Left renal cortex interstitium (tissue), 4 donors: ENCODE measurements around the gene HDGFL3. TPM values are rescaled to one million over a fixed set of nuclear protein-coding genes. Genes with fewer than 3 reads are reported as not detected.
"Not testable (repeated sequence)": the region's sequence is repeated elsewhere in the genome, so short reads cannot be mapped to it uniquely, and the experiment has no call there.

Experiments used
- DNase-seq, 4 donors: peaks; one replicate each; pipeline ENCODE4 v3.0.0-alpha.2; 2013; ENCODE audit warnings: low read depth in 4 of 4, low spot score in 2 of 4, missing footprints in 1 of 4
- polyA plus RNA-seq, 4 donors: library from polyadenylated mRNA; unstranded; fragments of 120-200 nt; gene quantifications; one replicate each; pipeline ENCODE4 v1.2.1, GENCODE V29; 2013; ENCODE audit not compliant: insufficient read length in 4 of 4

Gene HDGFL3
- polyA plus RNA-seq, 4 donors = 87.7 to 105 (median 95.5) TPM

DNA sequence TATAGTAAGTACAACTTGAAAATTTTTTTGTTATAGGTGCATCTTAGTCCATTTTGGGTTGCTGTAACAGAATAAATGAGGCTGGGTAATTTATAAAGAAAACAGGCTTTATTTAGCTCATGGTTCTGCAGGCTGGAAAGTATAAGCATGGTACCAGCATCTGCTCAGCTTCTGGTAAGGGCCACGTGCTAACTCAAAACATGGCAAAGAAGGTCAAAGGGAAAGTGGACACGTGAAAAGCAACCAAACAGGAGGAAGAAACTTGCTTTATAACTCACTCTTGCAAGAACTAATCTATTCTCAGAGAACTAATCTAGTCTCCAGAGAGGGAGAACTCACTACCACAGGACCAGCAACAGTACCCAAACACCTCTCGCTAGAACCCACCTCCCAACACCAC is 9.1 kb downstream of the HDGFL3 start:
- no peak for DNase-seq

DNA sequence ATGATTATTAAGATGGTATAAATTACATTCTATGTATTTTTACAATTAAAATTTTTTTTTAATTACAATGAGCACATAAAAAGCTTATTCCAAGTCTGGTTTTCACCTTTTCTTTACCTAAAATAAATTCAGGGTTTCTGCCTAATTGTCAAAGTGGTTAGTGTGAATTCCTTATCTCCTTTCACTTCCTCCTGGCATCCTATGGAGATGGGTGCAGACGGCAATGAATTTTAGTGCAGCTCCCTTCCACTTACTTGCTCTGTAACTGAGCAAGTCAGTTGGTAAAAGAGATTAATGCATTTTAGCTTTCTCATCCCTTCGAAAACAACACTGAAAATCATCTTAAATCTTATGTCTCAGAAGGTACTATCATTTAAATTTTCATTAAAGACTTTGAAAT is 13.1 kb downstream of the HDGFL3 start:
- no peak for DNase-seq

DNA sequence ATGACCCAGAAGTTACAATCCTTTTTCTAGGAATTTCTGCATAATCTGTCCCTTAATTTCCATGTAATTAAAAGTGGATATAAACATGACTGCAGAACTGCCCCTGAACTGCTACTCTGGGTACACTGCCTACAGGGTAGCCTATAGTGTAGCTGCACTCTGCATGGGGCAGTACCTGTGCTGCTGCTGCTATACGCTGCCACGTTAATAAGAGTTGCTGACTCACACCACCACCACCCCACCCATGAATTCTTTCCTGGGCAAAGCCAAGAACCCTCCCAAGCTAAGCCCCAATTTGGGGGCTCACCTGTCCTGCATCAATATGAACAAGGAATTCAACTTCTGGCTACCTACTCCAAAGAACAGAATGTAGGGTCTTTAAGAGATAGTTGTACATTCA is 13.9 kb downstream of the HDGFL3 start:
- DNase-seq = no peak

GRCh38 chr15:83192742-83193141 is 14.9 kb downstream of the HDGFL3 start:
- DNase-seq = no peak

DNA sequence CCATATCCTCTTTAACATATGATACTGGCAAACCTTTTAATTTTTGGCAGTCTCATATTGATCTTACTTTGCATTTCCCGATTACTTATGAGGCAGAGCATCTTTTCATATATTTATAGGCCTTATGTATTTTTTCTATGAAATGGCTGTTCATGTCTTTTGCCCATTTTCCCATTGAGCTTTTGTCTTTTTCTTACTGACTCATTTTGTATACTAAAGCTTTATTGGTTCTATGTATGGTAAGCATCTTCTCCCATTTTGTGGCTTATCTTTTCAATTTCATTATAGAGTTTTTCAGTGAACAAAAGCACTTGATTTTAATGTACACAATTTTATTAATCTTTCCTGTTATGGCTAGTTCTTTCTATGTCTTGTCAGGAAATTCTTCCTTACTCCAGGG is 17.2 kb downstream of the HDGFL3 start:
- no peak for DNase-seq

DNA sequence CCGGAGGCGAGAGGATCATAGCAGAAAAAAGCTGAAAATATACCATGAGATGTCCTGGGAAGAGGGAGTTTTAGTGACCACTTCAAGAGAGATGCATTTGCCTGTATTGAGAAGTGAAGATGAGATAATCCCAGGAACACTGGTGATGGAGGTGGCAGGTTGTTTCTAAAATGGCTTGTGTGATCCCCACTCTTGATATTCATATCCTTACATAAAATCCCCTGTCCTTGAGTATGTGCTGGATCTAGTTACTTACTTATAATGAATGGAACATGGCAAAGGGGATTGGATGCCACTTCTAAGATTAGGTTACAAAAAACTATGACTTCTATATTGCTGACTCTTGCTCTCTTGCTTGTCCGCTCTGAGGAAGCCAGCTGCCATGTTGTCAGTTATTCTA is 22.1 kb downstream of the HDGFL3 start:
- no peak for DNase-seq

DNA sequence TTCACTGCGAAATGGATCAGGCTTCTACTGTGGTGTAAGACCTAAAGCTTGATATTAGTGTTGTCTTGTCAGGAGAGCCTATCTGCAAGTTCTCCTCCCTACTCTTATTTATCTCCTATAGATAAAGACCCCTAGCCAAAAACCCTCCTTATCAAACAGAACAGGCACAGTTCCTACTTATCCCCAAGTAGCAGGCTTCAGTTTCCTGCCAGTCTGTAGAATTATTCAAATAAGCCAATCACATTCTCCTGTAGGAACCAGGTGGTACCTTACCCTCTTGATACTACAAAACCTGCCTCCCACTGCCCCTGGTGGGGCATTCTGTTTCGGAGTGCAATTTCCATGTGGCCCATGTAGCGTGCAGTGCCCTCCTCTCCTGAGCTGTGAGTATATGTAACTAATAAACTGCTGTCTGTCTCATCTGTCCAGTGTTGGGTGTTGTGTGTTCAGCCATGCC is 28.7 kb downstream of the HDGFL3 start:
- DNase-seq = no peak

- DNase-seq = no peak
These were observed 29.2 kb downstream of the HDGFL3 start for GRCh38 chr15:83178390-83178789.

GRCh38 chr15:83174891-83175290 is 32.7 kb downstream of the HDGFL3 start:
- no peak for DNase-seq

DNA sequence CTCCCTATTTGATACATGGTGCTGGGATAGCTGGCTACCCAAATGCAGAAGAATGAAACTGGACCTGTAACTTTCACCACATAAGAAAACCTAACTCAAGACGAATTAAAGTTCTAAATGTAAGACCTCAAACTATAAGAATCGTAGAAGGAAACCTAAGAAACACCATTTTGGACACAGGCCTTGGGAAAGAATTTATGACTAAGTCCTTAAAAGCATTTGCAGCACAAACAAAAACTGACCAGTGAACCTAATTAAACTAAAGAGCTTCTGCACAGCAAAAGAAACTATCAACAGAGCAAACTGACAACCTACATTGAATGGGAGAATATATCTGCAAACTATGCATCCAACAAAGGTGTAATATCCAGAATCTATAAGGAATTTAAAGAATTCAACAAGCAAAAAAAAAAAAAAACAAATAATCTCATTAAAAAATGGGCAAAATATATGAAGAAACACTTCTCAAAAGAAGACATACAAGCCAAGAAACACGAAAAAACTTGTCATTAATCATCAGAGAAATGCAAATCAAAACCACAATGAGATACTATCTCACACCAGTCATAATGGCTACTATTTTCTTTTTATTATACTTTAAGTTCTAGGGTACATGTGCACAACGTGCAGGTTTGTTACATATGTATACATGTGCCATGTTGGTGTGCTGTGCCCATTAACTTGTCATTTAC is 37.0 kb downstream of the HDGFL3 start:
- no peak for DNase-seq

GRCh38 chr15:83169576-83169975 is 38.0 kb downstream of the HDGFL3 start:
- DNase-seq = not testable (repeated sequence)

GRCh38 chr15:83166830-83167229 is 40.8 kb downstream of the HDGFL3 start:
- DNase-seq = no peak

DNA sequence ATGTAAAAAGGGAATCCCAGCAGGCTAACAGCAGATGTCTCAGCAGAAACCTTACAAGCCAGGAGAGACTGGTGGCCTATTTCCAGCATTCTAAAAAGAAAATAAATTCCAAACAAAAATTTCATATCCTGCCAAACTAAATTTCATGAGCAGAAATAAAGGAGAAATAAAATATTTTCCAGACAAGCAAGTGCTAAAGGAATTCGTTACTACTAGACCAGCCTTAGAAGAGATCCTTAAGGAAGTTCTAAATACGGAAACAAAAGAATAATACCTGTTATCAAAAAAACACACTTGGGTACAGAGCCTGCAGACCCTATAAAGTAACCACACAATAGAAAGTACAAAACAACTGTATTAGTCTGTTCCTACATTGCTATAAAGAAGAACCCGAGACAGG is 41.4 kb downstream of the HDGFL3 start:
- DNase-seq = no peak

GRCh38 chr15:83164771-83165404 is 42.7 kb downstream of the HDGFL3 start:
- DNase-seq = no peak

- no peak for DNase-seq
These were observed 43.4 kb downstream of the HDGFL3 start for GRCh38 chr15:83164111-83164770.

DNA sequence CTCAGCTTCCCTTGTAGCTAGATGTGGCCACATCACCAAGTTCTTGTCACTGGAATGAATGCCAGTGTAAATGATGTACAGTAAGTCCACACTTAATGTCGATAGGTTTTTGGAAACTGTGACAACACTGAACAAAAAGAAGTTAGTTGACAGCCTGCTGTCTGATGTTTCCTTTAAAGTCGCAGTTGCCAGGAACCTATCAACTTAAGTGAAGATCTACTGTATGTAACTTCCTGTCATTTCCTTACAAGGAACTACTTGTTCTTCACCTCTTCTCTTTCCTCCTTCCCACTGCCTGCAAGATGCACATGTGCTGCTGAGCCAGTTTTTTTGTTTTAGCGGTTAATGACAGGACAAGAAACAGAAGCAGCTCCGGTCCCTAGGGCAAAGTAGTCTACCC is 44.6 kb downstream of the HDGFL3 start:
- no peak for DNase-seq

- no peak for DNase-seq
These were observed 46.9 kb downstream of the HDGFL3 start for GRCh38 chr15:83160741-83161140.

- DNase-seq = no peak
These were observed 49.2 kb downstream of the HDGFL3 start for GRCh38 chr15:83158393-83158792.

DNA sequence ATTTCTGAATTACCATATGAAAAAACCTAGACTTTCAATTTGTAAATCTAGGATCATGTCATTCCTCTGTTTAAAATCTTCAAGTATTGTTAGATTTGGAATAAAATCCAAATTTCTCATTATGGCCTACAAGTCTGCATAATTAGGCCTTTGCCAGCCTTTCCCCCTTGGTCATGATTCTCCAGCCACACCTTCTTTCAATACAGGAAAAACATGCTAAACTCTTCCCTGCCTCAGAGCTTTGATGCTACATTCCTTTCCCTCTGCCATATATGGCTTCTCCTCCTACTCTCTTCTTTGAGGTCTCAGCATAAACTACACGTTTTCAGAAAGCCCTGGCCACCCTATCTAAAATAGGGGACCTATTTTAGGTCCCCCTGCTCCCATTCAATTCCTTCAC is 51.7 kb downstream of the HDGFL3 start:
- no peak for DNase-seq

- DNase-seq = no peak
These were observed 54.3 kb downstream of the HDGFL3 start for GRCh38 chr15:83153288-83153687.

GRCh38 chr15:83144771-83145170 is 62.9 kb downstream of the HDGFL3 start:
- no peak for DNase-seq

DNA sequence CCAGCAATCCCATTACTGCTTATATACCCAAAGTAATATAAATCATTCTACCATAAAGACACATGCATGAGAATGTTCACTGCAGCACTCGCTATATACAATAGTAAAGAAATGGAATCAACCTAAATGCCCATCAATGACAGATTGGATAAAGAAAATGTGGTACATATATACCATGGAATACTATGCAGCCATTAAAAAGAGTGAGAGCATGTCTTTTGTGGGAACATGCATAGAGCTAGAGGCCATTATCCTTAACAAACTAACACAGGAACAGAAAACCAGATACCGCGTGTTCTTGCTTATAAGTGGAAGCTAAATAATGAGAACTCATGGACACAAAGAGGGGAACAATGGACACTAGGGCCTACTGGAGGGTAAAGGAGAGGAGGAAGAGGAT is 65.5 kb downstream of the HDGFL3 start:
- DNase-seq = not testable (repeated sequence)
